Prostate gland (tissue), 2 donors: Measurements from ENCODE around the gene LSM2.

Source experiments
- CTCF ChIP-seq, 4 experiments: fragments of 200-600 bp in 2 of 4; fragments of 450-650 bp in 2 of 4; sonication (generic) in 2 of 4; IDR thresholded peaks; 1 replicate in 3 of 4; 2 replicates in 1 of 4; pipeline ENCODE4 v1.5.1; 2016 to 2019; ENCODE audit warnings: antibody characterized with exemption in 4 of 4, mild to moderate bottlenecking in 2 of 4, moderate library complexity in 2 of 4
- POLR2A ChIP-seq: fragments of 450-650 bp; IDR thresholded peaks from one replicate; pipeline ENCODE4 v1.6.1; 2016; ENCODE audit warnings: antibody characterized with exemption, mild to moderate bottlenecking
- POLR2AphosphoS5 ChIP-seq: sonication (generic); formaldehyde crosslinking; IDR thresholded peaks from one replicate; pipeline ENCODE4 v1.6.1; 2017; ENCODE audit warnings: antibody characterized with exemption

GRCh38 chr6:31792761-31793171, 14.0 kb downstream of the LSM2 start:
- TF ChIP-seq POLR2A (no peak), CTCF (IDR thresholded peaks at IDR 0.05) (no peak), POLR2AphosphoS5 (no peak)
